ENCODE data around the gene STOX1.
A peak's percentile ranks its signal among the peaks of the same experiment; 100 is the strongest.
"Not testable (repeated sequence)": the region's sequence is repeated elsewhere in the genome, so short reads cannot be mapped to it uniquely, and the experiment has no call there.

Gene STOX1

GRCh38 chr10:68826764-68827591, at the start of gene STOX1:
Gene STOX1 (plus strand): TSS chr10:68827531. CDS start chr10:68827624, 93 bp downstream.
- DNase-seq: peak in 1 of 2 experiments; percentile 82

GRCh38 chr10:68781613-68782574, 45.4 kb upstream of the STOX1 start:
- DNase-seq: no peak

GRCh38 chr10:68784476-68784875, 42.9 kb upstream of the STOX1 start:
- no peak for DNase-seq

GRCh38 chr10:68787813-68788212, 39.5 kb upstream of the STOX1 start:
- DNase-seq: no peak

GRCh38 chr10:68790476-68790875, 36.9 kb upstream of the STOX1 start:
- DNase-seq: no peak

- peak in 1 of 2 experiments; percentile 1 for DNase-seq
Observed at GRCh38 chr10:68792115-68792514, 35.2 kb upstream of the STOX1 start.

GRCh38 chr10:68795886-68796532, 31.3 kb upstream of the STOX1 start:
- no peak for DNase-seq

GRCh38 chr10:68796605-68797004, 30.7 kb upstream of the STOX1 start:
- no peak for DNase-seq

GRCh38 chr10:68800211-68800610, 27.1 kb upstream of the STOX1 start:
- DNase-seq: no peak

- DNase-seq: no peak
Observed at GRCh38 chr10:68804692-68805091, 22.6 kb upstream of the STOX1 start.

GRCh38 chr10:68810830-68811229, 16.5 kb upstream of the STOX1 start:
- DNase-seq: not testable (repeated sequence)

GRCh38 chr10:68811314-68812009, 15.9 kb upstream of the STOX1 start:
- no peak for DNase-seq

GRCh38 chr10:68812420-68812819, 14.9 kb upstream of the STOX1 start:
- DNase-seq: no peak

GRCh38 chr10:68813559-68813958, 13.8 kb upstream of the STOX1 start:
- DNase-seq: peak in 1 of 2 experiments; percentile 12

GRCh38 chr10:68816796-68817412, 10.4 kb upstream of the STOX1 start:
- no peak for DNase-seq

GRCh38 chr10:68820359-68820758, 7.0 kb upstream of the STOX1 start:
- not testable (repeated sequence) for DNase-seq

GRCh38 chr10:68822626-68823025, 4.7 kb upstream of the STOX1 start:
- not testable (repeated sequence) for DNase-seq

GRCh38 chr10:68827592-68827959, 245 bp downstream of the STOX1 start:
- DNase-seq: not testable (repeated sequence)

GRCh38 chr10:68828083-68828601, 811 bp downstream of the STOX1 start:
- peak in 1 of 2 experiments; percentile 20 for DNase-seq

- DNase-seq: peak in 1 of 2 experiments; percentile 1
Observed at GRCh38 chr10:68828833-68829232, 1.5 kb downstream of the STOX1 start.

- no peak for DNase-seq
Observed at GRCh38 chr10:68829521-68829920, 2.2 kb downstream of the STOX1 start.

GRCh38 chr10:68829952-68830351, 2.6 kb downstream of the STOX1 start:
- no peak for DNase-seq

Data from NCI-H526 (cell line).